ENCODE results near the gene DHX57.

DNA sequence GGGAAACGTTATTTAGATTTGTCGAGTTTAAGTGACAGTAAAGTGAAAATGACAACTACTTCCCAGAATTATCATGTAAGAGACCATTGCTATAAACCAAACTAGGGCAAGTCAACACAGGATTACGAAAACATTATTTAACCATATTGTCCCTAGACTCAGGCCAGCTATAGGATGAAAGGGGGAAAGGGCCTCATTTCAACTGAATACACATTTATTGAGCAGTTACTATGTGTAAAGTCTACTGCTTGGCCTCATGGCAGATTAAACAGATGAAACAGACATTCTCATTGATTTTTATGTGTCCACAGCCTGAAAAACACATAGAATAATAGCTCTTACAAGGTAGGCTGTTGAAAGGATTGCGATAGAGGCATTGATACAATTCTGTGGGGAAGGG is 46.7 kb upstream of the DHX57 start:
- TF ChIP-seq, protein P1, sequence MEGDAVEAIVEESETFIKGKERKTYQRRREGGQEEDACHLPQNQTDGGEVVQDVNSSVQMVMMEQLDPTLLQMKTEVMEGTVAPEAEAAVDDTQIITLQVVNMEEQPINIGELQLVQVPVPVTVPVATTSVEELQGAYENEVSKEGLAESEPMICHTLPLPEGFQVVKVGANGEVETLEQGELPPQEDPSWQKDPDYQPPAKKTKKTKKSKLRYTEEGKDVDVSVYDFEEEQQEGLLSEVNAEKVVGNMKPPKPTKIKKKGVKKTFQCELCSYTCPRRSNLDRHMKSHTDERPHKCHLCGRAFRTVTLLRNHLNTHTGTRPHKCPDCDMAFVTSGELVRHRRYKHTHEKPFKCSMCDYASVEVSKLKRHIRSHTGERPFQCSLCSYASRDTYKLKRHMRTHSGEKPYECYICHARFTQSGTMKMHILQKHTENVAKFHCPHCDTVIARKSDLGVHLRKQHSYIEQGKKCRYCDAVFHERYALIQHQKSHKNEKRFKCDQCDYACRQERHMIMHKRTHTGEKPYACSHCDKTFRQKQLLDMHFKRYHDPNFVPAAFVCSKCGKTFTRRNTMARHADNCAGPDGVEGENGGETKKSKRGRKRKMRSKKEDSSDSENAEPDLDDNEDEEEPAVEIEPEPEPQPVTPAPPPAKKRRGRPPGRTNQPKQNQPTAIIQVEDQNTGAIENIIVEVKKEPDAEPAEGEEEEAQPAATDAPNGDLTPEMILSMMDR (IDR thresholded peaks at IDR 0.05; ENCODE audit: low read length), result no peak
- TF ChIP-seq EZH2 (optimal IDR thresholded peaks at IDR 0.05; ENCODE audit: low read depth, low read length), result no peak

All from MM.1S (cell line).